HCT116 (cell line): ENCODE results near the gene STYXL1.

Source experiments
- CEBPB ChIP-seq: IDR thresholded peaks from 2 replicates; pipeline ENCODE4 v1.6.1; 2012; ENCODE audit warnings: low read depth
- CTCF ChIP-seq, 3 experiments: fragments of 200-600 bp in 1 of 3; sonication (generic) in 1 of 3; IDR thresholded peaks in 2 of 3; conservative IDR thresholded peaks in 1 of 3; 2 replicates each; pipeline ENCODE4 v1.5.1; 2012 to 2017; ENCODE audit warnings: low read depth in 2 of 3, low read length in 2 of 3, antibody characterized with exemption in 1 of 3, borderline replicate concordance in 1 of 3, control low read depth in 1 of 3, mild to moderate bottlenecking in 1 of 3, mixed read lengths in 1 of 3, mixed run types in 1 of 3, moderate library complexity in 1 of 3; ENCODE audit not compliant: insufficient read depth in 1 of 3
- EGR1 ChIP-seq: IDR thresholded peaks from 2 replicates; pipeline ENCODE4 v1.6.1; 2012; ENCODE audit warnings: low read depth
- EZH2 ChIP-seq: fragments of 200-600 bp; sonication (generic); IDR thresholded peaks from 2 replicates; pipeline ENCODE4 v1.6.1; 2017; ENCODE audit warnings: antibody characterized with exemption, mixed run types
- EZH2phosphoT487 ChIP-seq: fragments of 200-600 bp; IDR thresholded peaks from 2 replicates; pipeline ENCODE4 v1.6.1; 2018; ENCODE audit warnings: antibody characterized with exemption, borderline replicate concordance
- MAX ChIP-seq: IDR thresholded peaks from 2 replicates; pipeline ENCODE4 v1.6.1; 2012
- POLR2A ChIP-seq: IDR thresholded peaks from 2 replicates; pipeline ENCODE4 v1.7.0; 2011; ENCODE audit warnings: borderline replicate concordance; ENCODE audit not compliant: insufficient read depth, insufficient read length; ENCODE audit errors: extremely low read depth
- POLR2AphosphoS5 ChIP-seq: IDR thresholded peaks from 2 replicates; pipeline ENCODE4 v1.6.1; 2011; ENCODE audit warnings: mild to moderate bottlenecking, low read depth, low read length, moderate library complexity
- RAD21 ChIP-seq: IDR thresholded peaks from 2 replicates; pipeline ENCODE4 v1.6.1; 2012; ENCODE audit warnings: low read depth, mild to moderate bottlenecking
- REST ChIP-seq: IDR thresholded peaks from 2 replicates; pipeline ENCODE4 v1.6.1; 2012; ENCODE audit warnings: low read depth
- SIN3A ChIP-seq: IDR thresholded peaks from 2 replicates; pipeline ENCODE4 v1.6.1; 2012; ENCODE audit warnings: low read depth
- SP1 ChIP-seq: IDR thresholded peaks from 2 replicates; pipeline ENCODE4 v1.6.1; 2012; ENCODE audit warnings: low read depth
- TCF7L2 ChIP-seq: IDR thresholded peaks from 2 replicates; pipeline ENCODE4 v1.7.0; 2011; ENCODE audit warnings: borderline replicate concordance, inconsistent platforms; ENCODE audit not compliant: insufficient read depth, insufficient read length; ENCODE audit errors: extremely low read depth
- ZNF274 ChIP-seq: fragments of 200-500 bp; sonication (Bioruptor generic); IDR thresholded peaks from 2 replicates; pipeline ENCODE4 v1.6.1; 2014; ENCODE audit warnings: mild to moderate bottlenecking, low read depth, low read length, inconsistent platforms

- TF ChIP-seq EZH2 = no peak
- TF ChIP-seq CTCF (IDR thresholded peaks at IDR 0.05 in 2 of 3, conservative IDR thresholded peaks at IDR 0.05 in 1 of 3; ENCODE audit: borderline replicate concordance in 1 of 3, insufficient read depth in 1 of 3, low read depth in 2 of 3, low read length in 2 of 3) = no peak
- TF ChIP-seq TCF7L2 = no peak
- TF ChIP-seq EGR1 = no peak
- no peak for TF ChIP-seq MAX
- TF ChIP-seq POLR2A = no peak
- no peak for TF ChIP-seq POLR2AphosphoS5
- no peak for TF ChIP-seq REST
- TF ChIP-seq RAD21 = no peak
- no peak for TF ChIP-seq SP1
- TF ChIP-seq CEBPB = no peak
- TF ChIP-seq ZNF274 = no peak
- TF ChIP-seq SIN3A = no peak
- TF ChIP-seq EZH2phosphoT487 = no peak
These were observed 23.8 kb upstream of the STYXL1 start for GRCh38 chr7:76071316-76072242.
